ENCODE data around the gene MCAT.
"Not testable (repeated sequence)": the region's sequence is repeated elsewhere in the genome, so short reads cannot be mapped to it uniquely, and the experiment has no call there.

MCAT gene

DNA sequence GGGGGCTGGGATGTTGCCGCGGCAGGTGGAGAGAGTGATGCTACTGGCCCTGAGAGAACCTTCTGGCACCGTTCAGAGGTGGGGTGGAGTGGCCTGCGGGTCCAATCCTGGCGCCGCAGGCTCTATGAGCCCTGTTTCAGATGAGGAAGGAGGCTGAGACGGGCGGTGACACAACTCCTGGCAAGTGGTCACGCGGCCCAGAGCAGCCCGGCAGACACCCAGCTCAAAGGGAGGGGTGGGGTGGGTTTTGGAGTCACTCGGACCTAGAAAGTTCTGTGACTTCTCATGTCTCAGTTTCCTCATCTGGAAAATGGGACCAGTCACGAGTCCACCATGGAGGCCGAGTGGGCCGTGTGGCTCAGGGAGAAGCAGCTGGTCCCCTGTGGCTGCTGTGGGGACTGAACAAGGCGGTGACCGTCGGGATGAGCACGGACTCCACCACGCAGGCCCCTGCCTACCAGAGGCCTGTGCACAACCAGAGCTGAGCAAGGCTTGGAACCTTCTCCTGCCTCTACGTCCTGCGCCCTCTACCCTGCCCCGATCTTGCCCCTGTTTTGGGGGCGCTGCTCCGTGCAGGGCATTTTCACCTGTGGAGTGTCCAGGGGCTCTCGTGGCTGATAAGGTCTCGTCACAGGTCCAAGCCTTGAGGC is 11.8 kb upstream of the MCAT start:
- DNase-seq (ENCODE audit: low spot score) = no peak

DNA sequence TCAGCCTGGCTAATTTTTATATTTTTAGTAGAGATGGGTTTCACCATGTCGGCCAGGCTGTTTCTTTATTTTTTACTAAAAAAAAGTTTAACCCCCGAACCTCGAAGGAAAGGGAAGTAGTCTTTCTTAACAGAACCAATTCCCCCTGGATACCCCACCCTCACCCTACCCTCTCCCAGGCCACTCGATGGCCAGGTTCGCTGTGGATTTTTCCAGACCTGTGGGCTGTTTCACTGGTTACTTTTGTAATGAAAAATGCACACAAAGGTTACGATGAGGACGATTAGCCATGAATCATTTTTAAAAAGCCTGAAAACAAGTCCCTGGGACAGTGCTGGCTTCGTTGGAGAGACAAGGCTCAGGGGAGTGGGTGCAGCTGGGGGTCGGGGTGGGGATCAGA is 10.7 kb upstream of the MCAT start:
- no peak for DNase-seq (ENCODE audit: low spot score)

DNA sequence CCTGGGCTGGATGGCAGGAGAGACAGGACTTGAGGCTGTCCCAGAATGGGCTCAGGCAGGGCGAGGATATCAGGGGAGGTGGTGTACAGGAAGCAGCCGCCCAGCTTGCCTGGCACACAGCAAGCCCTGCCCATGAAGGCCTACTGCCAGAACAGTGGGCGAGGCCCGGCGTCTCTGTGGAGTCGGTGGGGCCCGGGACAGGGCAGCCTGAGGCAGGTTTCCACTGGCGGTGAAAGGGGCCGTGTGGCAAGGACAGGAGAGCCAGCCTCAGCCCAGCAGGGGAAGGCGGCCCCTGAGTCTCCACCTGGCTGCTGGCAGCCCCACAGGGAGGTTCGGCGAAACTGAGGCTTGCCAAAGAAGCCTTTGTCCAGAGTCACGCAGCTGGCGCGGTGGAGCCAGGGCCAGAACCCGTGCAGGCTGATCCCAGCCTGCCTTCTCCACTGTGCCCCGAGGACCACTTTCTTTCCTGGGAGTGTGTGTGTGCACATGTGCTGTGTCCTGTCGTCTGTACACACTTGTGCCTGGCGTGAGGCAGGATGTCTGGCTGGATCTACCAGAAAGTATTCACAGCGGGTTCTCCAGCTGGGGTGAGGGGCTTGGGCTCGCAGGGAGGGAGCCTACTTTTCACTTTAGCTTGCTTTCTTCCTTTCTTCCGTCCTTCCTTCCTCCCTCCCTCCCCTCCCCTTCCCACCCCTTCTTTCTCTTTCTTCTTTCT is 9.3 kb upstream of the MCAT start:
- peak; percentile 71 for DNase-seq (ENCODE audit: low spot score)

DNA sequence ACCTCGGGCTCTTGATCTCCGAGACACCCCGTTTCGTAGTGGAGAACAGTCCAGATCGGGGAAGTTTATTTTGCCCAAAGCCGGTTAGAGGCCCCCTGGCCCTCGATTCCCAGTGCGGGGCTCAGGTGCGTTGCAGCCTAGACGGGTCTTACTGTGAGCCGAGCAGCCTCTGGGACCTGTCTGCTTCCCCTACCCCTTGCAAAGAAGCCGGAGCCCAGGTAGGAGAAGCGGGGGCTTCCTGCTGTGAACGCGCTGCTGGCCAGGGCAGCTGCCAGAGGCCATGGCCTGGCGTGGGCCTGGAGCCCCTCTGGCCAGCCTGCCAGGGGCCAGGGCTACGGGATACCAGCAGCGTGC is 8.8 kb upstream of the MCAT start:
- no peak for DNase-seq (ENCODE audit: low spot score)

DNA sequence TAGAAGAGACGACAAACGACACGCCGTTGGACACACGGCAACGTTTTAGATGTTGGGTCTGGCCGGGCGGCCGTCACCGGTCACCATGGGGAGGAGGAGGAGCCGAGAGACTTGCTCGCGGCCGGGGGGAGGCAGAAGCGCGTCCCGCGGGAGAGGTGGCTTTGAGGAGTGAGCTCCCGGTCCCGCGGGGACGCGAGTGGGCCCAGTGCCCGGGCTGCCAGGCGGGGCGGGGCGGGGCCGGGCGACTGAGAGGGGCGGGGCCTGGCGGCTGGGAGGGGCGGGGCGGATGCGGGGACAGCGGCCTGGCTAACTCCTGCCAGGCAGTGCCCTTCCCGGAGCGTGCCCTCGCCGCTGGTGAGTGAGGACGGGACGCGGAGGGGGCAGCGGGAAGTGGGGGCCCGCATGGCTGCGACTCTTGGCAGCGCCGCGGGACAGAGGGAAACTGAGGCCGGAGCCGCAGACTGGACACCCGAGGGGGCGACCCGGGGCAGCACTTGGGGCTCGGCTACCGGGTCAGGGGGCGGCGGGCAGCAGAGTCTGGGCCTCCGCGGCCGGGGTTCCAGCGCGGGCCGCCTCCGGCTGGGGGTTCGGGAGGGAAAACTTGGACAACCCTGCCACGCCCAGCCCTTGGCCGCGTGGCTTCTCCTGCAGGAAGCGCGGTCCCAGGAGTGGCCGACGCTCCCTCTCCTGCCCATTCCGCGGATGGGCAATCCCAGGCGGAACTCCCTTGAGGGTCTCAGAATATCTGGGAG is 8.2 kb upstream of the MCAT start, which contains the start of gene TSPO:
TSPO (plus strand) TSS at position 309 of the 752 bp plus-strand sequence. CDS start 7,680 bp downstream, outside the sequence.
- peak; percentile 94 for DNase-seq (ENCODE audit: low spot score)

DNA sequence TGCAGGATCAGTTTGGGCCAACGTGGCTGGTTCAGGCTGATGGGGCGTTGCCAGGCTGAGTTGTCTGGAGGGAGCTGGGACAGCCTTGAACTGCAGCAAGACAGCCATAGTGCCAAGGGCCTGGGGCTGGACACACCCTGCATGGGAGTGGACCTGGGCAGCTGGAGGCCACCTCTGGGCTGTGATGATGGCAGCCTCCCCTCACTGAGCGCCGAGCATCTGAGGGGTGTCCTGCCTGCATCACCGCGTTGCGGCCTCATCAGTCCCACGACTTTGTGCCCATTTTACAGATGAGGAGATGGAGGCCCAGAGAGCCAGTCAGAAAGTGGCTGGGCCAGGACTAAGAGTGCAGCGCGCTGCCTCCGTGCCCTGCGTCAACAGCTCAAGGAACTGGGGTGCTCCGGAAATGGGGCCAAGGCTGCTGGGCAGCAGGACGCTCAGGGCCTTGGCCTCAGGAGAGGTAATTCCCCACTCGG is 7.6 kb upstream of the MCAT start:
- DNase-seq (ENCODE audit: low spot score) = no peak

DNA sequence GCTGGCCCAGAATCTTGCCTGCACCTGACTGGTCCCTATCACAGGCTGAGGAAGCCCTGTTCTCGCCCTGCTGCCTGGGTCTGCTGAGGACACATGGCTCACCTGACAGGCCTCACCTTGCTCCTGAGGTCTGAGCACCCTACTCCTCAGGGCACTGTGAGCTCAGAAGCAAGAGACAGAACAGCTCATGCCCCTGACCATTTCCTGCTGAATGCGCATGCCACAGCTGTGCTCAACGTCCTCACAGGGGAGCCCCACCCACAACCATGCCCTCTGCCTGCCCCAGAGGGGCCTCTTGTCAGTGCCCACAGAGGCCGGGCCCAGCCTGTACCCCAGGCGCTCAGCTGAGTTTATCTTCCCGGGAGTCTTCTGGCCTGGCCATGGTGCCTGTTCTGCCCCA is 5.4 kb upstream of the MCAT start:
- DNase-seq (ENCODE audit: low spot score) = no peak

DNA sequence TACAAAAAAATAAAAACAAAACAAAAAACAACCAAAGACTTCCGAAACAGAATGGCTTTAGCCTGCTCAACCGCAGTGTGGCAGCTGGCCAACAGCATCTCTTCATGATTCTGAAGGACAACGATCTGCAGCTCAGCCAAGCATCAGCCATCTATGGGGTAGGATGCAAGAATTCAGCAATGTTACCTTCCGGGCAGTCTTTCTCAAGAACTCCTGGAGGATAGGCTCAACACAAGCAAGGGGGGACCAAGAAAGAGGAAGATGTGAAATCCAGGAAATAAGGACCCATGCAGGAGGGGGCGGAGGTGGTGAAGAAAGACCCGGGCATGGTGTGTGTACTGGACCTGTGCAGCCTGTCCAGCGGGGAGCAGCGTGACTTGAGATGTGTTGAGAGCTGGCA is 4.6 kb upstream of the MCAT start:
- no peak for DNase-seq (ENCODE audit: low spot score)

DNA sequence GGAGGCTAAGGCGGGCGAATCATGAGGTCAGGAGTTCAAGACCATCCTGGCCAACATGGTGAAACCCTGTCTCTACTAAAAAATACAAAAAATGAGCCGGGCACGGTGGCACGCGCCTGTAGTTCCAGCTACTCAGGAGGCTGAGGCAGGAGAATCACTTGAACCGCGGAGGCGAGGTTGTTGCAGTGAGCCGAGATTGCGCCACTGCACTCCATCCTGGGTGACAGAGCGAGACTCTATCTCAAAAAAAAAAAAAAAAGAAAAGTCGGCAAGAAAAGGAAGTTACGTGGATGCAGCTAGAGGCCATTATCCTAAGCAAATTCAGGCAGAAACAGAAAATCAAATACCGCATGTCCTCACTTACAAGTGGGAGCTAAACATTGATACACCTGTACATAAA is 3.1 kb upstream of the MCAT start:
- DNase-seq (ENCODE audit: low spot score) = not testable (repeated sequence)

DNA sequence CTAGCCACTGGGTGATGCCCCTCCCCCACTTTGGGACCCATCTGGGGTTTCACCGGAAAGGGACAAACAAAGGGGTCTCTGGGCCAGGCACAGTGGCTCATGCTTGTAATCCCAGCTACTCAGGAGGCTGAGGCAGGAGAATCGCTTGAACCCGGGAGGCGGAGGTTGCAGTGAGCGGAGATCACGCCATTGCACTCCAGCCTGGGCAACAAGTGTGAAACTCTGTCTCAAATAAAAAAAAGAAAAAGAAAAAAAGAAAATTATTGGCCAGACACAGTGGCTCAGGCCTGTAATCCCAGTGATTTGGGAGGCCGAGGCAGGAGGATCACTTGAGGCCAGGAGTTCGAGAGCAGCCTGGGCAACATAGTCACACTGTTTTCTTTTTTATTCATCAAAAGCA is 2.2 kb upstream of the MCAT start:
- DNase-seq (ENCODE audit: low spot score) = not testable (repeated sequence)

DNA sequence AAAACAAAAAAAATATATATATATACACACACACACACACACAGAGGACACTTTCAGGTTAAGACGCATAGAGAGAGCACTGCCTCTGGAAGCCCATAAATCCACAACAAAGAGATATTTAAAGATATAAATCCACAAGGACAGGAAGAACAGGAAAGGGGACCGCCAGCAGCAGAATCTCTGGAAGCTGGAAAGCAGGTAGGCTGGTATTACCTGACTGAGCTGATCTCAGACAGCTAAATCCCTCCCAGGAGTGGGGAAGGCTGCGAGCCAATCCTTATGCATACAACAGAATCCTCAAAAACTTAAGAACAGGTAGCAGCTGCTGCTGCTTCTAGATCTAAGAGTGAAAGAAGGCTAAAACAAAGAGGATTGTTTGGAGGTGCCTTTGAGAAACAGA is 1.8 kb upstream of the MCAT start:
- DNase-seq (ENCODE audit: low spot score) = no peak

DNA sequence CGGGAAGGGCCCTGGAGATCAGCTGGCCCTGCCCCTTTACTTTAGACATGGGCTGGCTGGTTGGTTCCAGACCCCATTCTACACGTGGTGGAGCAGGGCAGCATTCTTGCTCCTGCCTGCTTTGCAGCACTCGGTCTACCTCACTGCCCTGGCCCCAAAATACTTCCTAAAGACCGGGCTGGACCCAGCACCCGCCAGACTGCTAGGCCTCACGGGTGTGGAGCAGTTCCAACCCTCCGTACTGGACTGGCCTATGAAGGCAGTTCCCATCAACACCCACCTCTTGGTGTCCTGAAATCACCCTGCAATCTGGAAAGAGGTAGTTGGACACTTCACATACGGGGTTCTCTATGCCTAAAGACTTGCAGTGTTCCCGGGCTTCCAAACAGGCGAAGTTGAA is 6.4 kb downstream of the MCAT start:
- DNase-seq (ENCODE audit: low spot score) = no peak

DNA sequence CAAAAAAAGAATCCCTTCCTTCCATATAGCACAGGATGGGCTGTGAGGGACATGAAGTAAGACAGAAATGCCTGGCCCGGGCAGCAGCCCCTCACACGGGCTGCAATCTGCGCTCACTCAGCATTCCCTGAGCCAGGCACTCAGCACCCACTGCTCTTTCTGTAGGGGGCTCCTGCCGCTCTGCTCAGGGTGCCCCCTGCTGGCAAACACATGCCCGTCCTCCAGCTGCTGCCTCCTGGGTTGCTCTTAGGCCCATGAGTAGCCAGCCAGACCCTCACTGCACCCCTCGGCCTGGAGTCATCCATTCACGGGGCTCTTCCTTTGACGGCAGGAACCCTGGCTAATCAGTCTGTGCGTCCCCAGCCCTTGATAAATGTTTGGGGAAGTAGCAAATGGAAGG is 6.9 kb downstream of the MCAT start:
- peak; percentile 57 for DNase-seq (ENCODE audit: low spot score)

DNA sequence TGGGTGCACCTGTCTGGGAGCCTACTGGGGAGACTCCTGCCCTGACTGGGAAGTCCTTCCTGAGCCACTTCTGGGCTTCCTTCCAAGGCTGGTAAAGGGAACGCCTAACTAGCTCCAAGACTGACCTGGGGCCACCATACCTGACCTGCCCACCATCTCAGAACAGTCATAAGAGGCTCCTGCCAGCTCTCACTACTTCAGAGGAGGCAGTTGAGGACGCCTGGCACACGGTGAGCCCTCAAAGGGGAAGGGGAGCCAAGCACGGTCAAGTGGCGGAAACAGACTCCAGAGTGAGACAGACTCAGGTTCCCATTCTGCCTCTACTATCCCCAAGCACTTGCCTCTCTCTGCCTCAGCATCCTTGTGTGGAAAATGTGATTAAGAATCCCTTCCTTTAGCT is 7.6 kb downstream of the MCAT start:
- DNase-seq (ENCODE audit: low spot score) = no peak

DNA sequence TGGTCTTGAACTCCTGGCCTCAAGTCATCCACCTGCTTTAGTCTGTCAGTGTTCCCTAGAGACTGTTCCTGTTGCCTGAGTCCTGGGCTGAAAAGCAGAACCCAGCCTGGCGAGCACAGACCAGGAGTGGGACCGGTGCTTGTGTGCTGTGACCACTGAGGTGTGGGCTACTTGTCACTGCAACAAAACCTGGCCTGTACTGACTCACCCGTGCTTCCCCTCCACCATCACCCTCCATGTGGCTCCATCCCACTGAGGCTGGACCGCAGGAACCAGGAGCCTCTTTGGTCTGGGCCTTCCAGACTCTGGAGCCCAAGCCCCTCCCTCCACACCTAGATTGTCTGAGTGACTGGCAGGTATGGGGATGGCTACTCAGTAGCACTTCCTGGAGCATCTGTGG is 8.6 kb downstream of the MCAT start:
- no peak for DNase-seq (ENCODE audit: low spot score)

DNA sequence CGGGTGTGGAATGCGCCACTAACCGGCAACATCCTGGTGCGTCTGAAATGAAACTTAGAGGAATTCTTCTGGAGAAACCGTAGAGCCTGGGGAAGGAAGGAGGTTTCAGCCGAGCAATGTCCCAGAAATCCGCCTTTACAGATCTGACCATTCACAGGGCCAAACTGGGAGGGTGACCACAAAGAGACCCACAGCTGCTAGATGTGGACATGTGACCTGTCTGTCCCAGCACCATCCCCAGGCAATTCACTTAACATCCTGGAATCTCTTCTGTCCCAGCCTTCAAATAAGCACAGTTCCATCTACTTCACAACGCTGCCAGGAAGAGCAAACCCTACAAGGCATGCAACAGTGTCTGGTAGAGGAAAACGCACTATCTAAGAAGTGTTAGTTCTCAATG is 9.8 kb downstream of the MCAT start:
- no peak for DNase-seq (ENCODE audit: low spot score)

DNA sequence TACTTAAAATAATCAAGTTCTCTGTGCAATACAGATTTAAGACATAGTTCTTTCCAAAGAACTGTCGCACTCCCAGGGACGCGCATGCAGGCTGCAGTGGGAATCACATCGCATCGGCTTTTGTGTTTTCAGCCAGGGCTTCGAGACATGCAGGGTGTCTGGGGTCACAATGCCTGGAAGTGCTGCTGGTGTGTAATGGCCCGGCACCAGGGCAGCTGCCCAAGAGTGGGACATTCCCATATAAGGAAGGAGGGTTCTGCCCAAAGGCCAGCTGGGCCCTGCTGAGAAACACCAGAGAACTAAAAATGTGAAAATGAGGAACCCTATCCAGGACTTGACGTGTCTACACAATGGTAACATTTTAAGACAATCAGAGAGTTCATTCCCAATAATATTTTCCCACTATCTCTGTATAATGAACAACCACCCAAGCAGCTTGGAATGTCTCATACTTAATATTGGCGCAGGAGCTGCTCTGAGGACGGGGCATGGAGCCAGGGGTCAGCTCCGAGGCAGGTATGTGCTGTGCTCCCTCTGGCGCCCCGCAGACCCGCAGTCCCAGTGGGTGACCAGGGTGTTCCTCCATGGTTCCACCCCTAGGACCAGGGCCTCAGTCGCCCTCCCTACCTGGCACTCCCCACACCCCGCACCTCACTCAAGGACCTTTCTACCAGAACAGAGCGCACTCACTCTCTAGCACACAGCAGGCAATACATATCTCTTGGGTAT is 11.3 kb downstream of the MCAT start:
- no peak for DNase-seq (ENCODE audit: low spot score)

DNA sequence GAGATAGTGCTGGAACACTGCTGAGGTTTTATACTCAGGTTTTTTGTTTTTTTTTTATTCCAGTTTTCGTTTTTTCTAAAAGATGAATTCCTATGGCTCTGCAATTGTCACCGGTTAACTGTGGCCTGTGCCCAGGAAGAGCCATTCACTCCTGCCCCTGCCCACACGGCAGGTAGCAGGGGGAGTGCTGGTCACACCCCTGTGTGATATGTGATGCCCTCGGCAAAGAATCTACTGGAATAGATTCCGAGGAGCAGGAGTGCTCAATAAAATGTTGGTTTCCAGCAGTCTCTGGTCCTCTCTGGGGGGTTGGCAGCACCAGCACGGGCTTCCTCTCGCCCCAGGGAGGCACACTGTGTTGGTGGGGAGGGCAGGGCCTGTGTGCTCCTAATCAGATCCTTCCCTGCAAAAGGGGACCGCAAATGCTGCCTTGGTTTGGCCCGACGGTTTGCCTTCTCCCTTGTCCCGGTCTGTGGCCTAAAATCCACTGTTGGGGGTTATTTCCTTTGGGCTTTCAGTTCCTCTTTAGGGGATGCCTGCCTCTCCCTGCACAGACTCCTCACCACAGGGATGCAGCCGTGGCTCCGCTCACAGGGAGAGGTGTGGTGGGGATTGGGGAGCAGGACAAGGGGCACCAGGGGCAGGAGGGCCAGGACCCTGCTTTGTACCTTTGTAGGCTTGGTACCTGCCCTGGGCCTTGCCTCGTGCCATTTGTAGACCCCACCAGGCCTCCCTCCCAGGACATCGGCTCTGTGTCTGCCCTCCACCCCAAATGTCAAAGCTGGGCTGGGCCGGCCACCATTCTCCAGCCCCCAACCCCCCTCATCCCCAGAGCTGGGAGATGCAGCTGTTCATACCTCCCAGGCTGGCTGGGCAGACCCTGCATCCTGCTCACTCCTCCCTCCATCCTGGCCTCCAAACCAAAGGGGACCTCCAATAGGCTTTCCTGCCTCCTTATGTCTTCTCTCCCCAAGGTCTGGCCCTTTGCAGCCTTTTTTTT is 13.5 kb downstream of the MCAT start:
- no peak for DNase-seq (ENCODE audit: low spot score)

DNA sequence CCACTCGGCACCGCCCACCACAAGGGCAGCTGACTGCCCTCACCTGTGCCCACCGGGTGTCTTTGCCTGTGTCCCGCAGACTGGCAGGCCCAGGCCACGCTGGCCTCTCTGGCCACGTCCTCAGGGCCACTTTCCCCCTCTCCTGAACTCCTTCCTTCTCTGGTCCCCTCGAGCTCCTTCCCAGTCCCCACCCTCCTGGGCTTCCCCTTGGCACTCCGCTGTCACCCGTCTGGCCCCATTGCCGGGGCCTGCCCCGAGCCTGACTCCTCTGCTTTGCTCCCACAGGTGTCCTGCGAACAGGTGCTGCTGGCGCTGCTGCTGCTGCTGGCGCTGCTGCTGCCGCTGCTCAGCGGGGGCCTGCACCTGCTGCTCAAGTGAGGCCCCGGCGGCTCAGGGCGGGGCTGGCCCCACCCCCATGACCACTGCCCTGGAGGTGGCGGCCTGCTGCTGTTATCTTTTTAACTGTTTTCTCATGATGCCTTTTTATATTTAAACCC is 14.2 kb downstream of the MCAT start:
- DNase-seq (ENCODE audit: low spot score) = no peak

DNA sequence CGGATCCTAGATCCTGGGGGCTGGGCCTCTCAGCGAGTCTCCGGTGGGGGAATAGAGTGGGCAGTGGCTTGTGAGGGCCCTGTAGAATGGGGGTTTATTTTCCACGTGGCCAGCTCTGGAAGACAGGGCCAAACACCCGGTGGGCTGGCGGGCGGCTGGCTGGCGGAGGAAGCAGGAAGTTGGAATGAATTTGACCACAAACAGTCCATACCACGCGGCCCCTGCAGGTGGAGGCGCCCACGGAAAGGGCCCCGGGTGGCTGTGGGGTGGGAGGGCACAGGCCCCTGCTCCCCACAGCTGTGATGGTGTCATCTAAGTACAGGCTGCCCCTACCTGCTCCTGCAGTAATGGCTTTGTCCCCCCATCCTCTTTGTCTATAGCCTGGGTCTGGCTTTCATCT is 15.1 kb downstream of the MCAT start:
- DNase-seq (ENCODE audit: low spot score) = no peak

All from AG08395 (cell line).